H1 (cell line): ENCODE results near the gene COL5A1. TPM values are rescaled to one million over a fixed set of nuclear protein-coding genes. Genes with fewer than 3 reads are reported as not detected.

Experiments used
- BCL11A ChIP-seq, 2 experiments: IDR thresholded peaks; one replicate each; pipeline ENCODE4 v1.6.1; 2011; ENCODE audit warnings: low read depth in 2 of 2, low read length in 2 of 2, mild to moderate bottlenecking in 2 of 2
- CBX8 ChIP-seq: fragments of 300-800, 300-1000 bp; sonication (generic); IDR thresholded peaks from 2 replicates; pipeline ENCODE4 v1.7.1; 2016; ENCODE audit warnings: low read depth, low read length, borderline replicate concordance
- CEBPB ChIP-seq: IDR thresholded peaks from 2 replicates; pipeline ENCODE4 v1.6.1; 2012; ENCODE audit warnings: low read depth, low read length
- CHD1 ChIP-seq: IDR thresholded peaks from 2 replicates; pipeline ENCODE4 v1.6.1; 2012; ENCODE audit warnings: low read depth, low read length, improper control_type of control experiment
- CTCF ChIP-seq, 3 experiments: IDR thresholded peaks; 1 replicate in 2 of 3; 2 replicates in 1 of 3; pipeline versions ENCODE4 v1.5.1 to v1.6.1; 2011; ENCODE audit warnings: low read length in 3 of 3, mild to moderate bottlenecking in 3 of 3, inconsistent platforms in 2 of 3, low read depth in 1 of 3, moderate library complexity in 1 of 3; ENCODE audit not compliant: insufficient read depth in 1 of 3; ENCODE audit errors: control extremely low read depth in 1 of 3
- EGR1 ChIP-seq: IDR thresholded peaks from 2 replicates; pipeline ENCODE4 v1.6.1; 2011; ENCODE audit warnings: low read depth, low read length, borderline replicate concordance
- EP300 ChIP-seq, 2 experiments: IDR thresholded peaks; 1 replicate in 1 of 2; 2 replicates in 1 of 2; pipeline ENCODE4 v1.6.1; 2011 to 2012; ENCODE audit warnings: low read depth in 2 of 2, low read length in 2 of 2, mild to moderate bottlenecking in 2 of 2, borderline replicate concordance in 1 of 2, inconsistent platforms in 1 of 2, moderate library complexity in 1 of 2
- GABPA ChIP-seq: IDR thresholded peaks from 2 replicates; pipeline ENCODE4 v1.6.1; 2011; ENCODE audit warnings: mild to moderate bottlenecking, low read length, moderate library complexity, borderline replicate concordance; ENCODE audit not compliant: insufficient read depth
- JUND ChIP-seq: IDR thresholded peaks from 2 replicates; pipeline ENCODE4 v1.6.1; 2011; ENCODE audit warnings: mild to moderate bottlenecking, improper control_type of control experiment, low read length
- PHF8 ChIP-seq: fragments of 200-600 bp; sonication (generic); conservative IDR thresholded peaks from 2 replicates; pipeline ENCODE4 v1.7.1; 2012; ENCODE audit warnings: low read depth, mild to moderate bottlenecking, inconsistent platforms, low read length, moderate library complexity
- POLR2AphosphoS5 ChIP-seq: IDR thresholded peaks from 2 replicates; pipeline ENCODE4 v1.6.1; 2011; ENCODE audit warnings: low read depth, low read length
- SIN3A ChIP-seq, 2 experiments: IDR thresholded peaks in 1 of 2; conservative IDR thresholded peaks in 1 of 2; 2 replicates each; pipeline ENCODE4 v1.6.1; 2011 to 2012; ENCODE audit warnings: low read length in 2 of 2, improper control_type of control experiment in 1 of 2, low read depth in 1 of 2, mild to moderate bottlenecking in 1 of 2
- SIRT6 ChIP-seq: IDR thresholded peaks from one replicate; pipeline ENCODE4 v1.7.1; 2012; ENCODE audit warnings: low read length, inconsistent platforms
- SIX5 ChIP-seq: IDR thresholded peaks from 2 replicates; pipeline ENCODE4 v1.6.1; 2011; ENCODE audit warnings: mild to moderate bottlenecking, low read depth, low read length
- TAF1 ChIP-seq: IDR thresholded peaks from 2 replicates; pipeline ENCODE4 v1.6.1; 2011; ENCODE audit warnings: mild to moderate bottlenecking, low read depth, low read length
- TBP ChIP-seq: IDR thresholded peaks from 2 replicates; pipeline ENCODE4 v1.6.1; 2011; ENCODE audit warnings: low read depth, low read length, improper control_type of control experiment
- TCF12 ChIP-seq: IDR thresholded peaks from 2 replicates; pipeline ENCODE4 v1.6.1; 2011; ENCODE audit warnings: low read depth, mild to moderate bottlenecking, low read length
- YY1 ChIP-seq: IDR thresholded peaks from 2 replicates; pipeline ENCODE4 v1.6.1; 2011; ENCODE audit warnings: low read depth, mild to moderate bottlenecking, low read length
- ZNF274 ChIP-seq: IDR thresholded peaks from 2 replicates; pipeline ENCODE4 v1.7.0; 2012; ENCODE audit warnings: low read length, borderline replicate concordance; ENCODE audit errors: extremely low read depth
- polyA plus RNA-seq, 7 experiments: library from polyadenylated mRNA; depleted of rRNA in 3 of 7; stranded (reverse) in 5 of 7; unstranded in 2 of 7; fragments of >200 nt in 5 of 7; fragments of 200-250 nt in 2 of 7; gene quantifications; 1 replicate in 5 of 7; 2 replicates in 1 of 7; 4 replicates in 1 of 7; pipeline versions ENCODE4 v1.2.1 to v1.2.3, GENCODE V29; 2011 to 2013; ENCODE audit warnings: missing spikeins in 2 of 7, mixed read lengths in 2 of 7
- total RNA-seq: library from RNA; stranded (reverse); fragmentation: NEBNext Ultra II Directional; extraction: Animal tissue kit (Norgen Biotek cat#: 25700); gene quantifications from 2 replicates; pipeline ENCODE4 v1.2.1, GENCODE V29; 2021
- TF ChIP-seq, protein P1 (sequence below): IDR thresholded peaks from 2 replicates; pipeline ENCODE4 v1.6.1; 2012; ENCODE audit warnings: low read length, inconsistent platforms
- TF ChIP-seq, protein P2 (sequence below): IDR thresholded peaks from 2 replicates; pipeline ENCODE4 v1.6.1; 2012; ENCODE audit warnings: inconsistent platforms

The COL5A1 gene
- total and polyA plus RNA-seq, 2 of the 8 experiments (the other 6 are each of a cell fraction or from before 2014, with no cell fraction given), result 3.8 to 12.0 TPM

- TF ChIP-seq GABPA, result peak; percentile 79; the same call in 1 of the 2 replicates
- TF ChIP-seq EGR1, result no peak
- TF ChIP-seq BCL11A (IDR thresholded peaks at IDR 0.05; ENCODE audit: low read depth in 2 of 2, low read length in 2 of 2), result no peak
- TF ChIP-seq, protein P1, sequence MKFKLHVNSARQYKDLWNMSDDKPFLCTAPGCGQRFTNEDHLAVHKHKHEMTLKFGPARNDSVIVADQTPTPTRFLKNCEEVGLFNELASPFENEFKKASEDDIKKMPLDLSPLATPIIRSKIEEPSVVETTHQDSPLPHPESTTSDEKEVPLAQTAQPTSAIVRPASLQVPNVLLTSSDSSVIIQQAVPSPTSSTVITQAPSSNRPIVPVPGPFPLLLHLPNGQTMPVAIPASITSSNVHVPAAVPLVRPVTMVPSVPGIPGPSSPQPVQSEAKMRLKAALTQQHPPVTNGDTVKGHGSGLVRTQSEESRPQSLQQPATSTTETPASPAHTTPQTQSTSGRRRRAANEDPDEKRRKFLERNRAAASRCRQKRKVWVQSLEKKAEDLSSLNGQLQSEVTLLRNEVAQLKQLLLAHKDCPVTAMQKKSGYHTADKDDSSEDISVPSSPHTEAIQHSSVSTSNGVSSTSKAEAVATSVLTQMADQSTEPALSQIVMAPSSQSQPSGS, result no peak
- TF ChIP-seq SIX5, result no peak
- 0 out of 2 replicates have a peak, but pooled peaks have one; percentile 28 for TF ChIP-seq TBP
- TF ChIP-seq, protein P2, sequence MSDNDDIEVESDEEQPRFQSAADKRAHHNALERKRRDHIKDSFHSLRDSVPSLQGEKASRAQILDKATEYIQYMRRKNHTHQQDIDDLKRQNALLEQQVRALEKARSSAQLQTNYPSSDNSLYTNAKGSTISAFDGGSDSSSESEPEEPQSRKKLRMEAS, result peak; percentile 54
- no peak for TF ChIP-seq CBX8
- no peak for TF ChIP-seq EP300 (IDR thresholded peaks at IDR 0.05; ENCODE audit: borderline replicate concordance in 1 of 2, low read depth in 2 of 2, low read length in 2 of 2)
- TF ChIP-seq PHF8, result no peak
- no peak for TF ChIP-seq TCF12
- TF ChIP-seq ZNF274, result no peak
- no peak for TF ChIP-seq CEBPB
- no peak for TF ChIP-seq YY1
- no peak for TF ChIP-seq CHD1
- no peak for TF ChIP-seq POLR2AphosphoS5
- no peak for TF ChIP-seq SIRT6
- no peak for TF ChIP-seq TAF1
- TF ChIP-seq CTCF (IDR thresholded peaks at IDR 0.05; ENCODE audit: control extremely low read depth in 1 of 3, insufficient read depth in 1 of 3, low read depth in 1 of 3, low read length in 3 of 3), result peak in 2 of 3 experiments; percentile 89 to 94; a peak in 3 of 4 replicates
- no peak for TF ChIP-seq SIN3A (conservative IDR thresholded peaks at IDR 0.05 in 1 of 2, IDR thresholded peaks at IDR 0.05 in 1 of 2; ENCODE audit: low read depth in 1 of 2, low read length in 2 of 2)
- no peak for TF ChIP-seq JUND
Observed at GRCh38 chr9:134778841-134779411, 137.3 kb downstream of the COL5A1 start (continued).
